ENCODE results near the gene DOCK9. TPM values are rescaled to one million over a fixed set of nuclear protein-coding genes. Genes with fewer than 3 reads are reported as not detected.

DOCK9 gene
- total RNA-seq, 4 donors from 2014 or later, result 127 to 191 (median 154) TPM

- WGBS, result 91% methylated on average over 8 of the region's 8 CpGs
Measured at GRCh38 chr13:98986226-98986846, 8.5 kb upstream of the DOCK9 start.

GRCh38 chr13:98985591-98985990 is 7.7 kb upstream of the DOCK9 start:
- Histone ChIP-seq H3K9me3 (no peaks in the 10 kb centered on the region), H3K36me3 (no peaks in the 10 kb centered on the region), H3K4me1 (peaks cover 6 to 83% (median 65%) of the 10 kb centered on the region in 4 donors), H3K27me3 (no peaks in the 10 kb centered on the region), H3K27ac (replicated peaks in 1 of 4) (peak overlapping the region in 3 of 4 donors; percentile 3 to 12 (median 6)), H3K4me3 (no peak overlapping the region)
- no peak for DNase-seq (ENCODE audit: extremely low spot score)
- TF ChIP-seq POLR2AphosphoS5 (IDR thresholded peaks at IDR 0.05), result no peak
- WGBS, result 80% methylated on average over 6 of the region's 6 CpGs
- intact Hi-C loops (cut with DNase I), result no loop called here

More at GRCh38 chr13:98986226-98986846, 8.5 kb upstream of the DOCK9 start:
- Histone ChIP-seq H3K4me3 (no peak overlapping the region), H3K4me1 (peaks cover 6 to 81% (median 61%) of the 10 kb centered on the region in 4 donors), H3K36me3 (no peaks in the 10 kb centered on the region), H3K27me3 (no peaks in the 10 kb centered on the region), H3K27ac (replicated peaks in 1 of 4) (peak overlapping the region in 1 of 4 donors; percentile 3), H3K9me3 (no peaks in the 10 kb centered on the region)
- intact Hi-C loops (cut with DNase I), result no loop called here
- TF ChIP-seq EP300 (IDR thresholded peaks at IDR 0.05) (no peak), CTCF (IDR thresholded peaks at IDR 0.05) (no peak), POLR2A (IDR thresholded peaks at IDR 0.05; ENCODE audit: low read depth) (no peak), POLR2AphosphoS5 (IDR thresholded peaks at IDR 0.05) (no peak)
- no peak for DNase-seq (ENCODE audit: extremely low spot score)

DNA sequence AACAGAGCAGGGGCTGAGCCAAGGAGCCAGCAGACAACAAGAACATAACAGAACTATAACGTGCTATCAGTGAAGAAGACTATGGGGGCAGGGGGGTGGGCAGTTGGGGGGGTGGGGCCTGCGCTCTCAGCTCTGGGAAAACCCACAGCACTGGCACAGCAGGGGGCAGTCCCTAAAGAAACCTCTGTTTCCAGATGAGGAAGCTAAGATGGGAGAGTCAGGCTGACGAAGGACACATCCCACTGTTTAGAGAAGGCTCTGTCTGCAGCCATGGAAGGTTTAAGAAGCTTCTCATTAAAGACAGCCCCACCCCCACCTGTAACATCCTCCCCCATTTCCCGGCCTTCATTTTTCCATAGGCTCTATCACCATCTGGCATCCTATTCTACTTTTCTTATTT is 7.1 kb upstream of the DOCK9 start:
- no peak for DNase-seq (ENCODE audit: extremely low spot score)
- Histone ChIP-seq H3K27ac (replicated peaks in 1 of 4) (peak overlapping the region in 1 of 4 donors; percentile 6), H3K4me3 (no peak overlapping the region), H3K4me1 (peaks cover 6 to 87% (median 70%) of the 10 kb centered on the region in 4 donors), H3K36me3 (no peaks in the 10 kb centered on the region), H3K27me3 (no peaks in the 10 kb centered on the region), H3K9me3 (no peaks in the 10 kb centered on the region)
- WGBS, result 62% methylated on average over 4 of the region's 4 CpGs
- TF ChIP-seq POLR2AphosphoS5 (IDR thresholded peaks at IDR 0.05), result no peak
- no peak for TF ChIP-seq EP300 (IDR thresholded peaks at IDR 0.05)
- no peak for TF ChIP-seq CTCF (IDR thresholded peaks at IDR 0.05)
- no peak for TF ChIP-seq POLR2A (IDR thresholded peaks at IDR 0.05; ENCODE audit: low read depth)
- intact Hi-C loops (cut with DNase I), result no loop called here

DNA sequence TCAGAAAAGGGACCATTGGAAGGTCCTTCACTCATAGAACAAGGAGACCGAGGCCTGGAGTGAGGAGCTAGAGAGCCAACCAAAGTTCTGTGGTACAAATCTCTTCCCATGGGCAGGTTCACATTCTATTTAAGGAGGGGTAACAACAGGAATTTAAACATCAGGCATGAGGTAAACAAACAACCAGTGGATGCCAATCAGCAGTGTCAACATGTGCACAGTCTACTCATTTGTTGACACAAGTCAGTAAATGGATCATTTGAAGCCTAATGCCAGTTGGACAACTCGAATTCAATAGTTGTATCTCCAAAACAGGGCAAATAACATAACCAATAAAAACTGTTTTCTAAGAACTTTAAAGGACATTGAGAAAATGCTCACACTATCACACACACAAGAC is 6.3 kb upstream of the DOCK9 start:
- Histone ChIP-seq H3K4me3 (no peak overlapping the region), H3K27ac (replicated peaks in 1 of 4) (no peak overlapping the region), H3K9me3 (no peaks in the 10 kb centered on the region), H3K4me1 (peaks cover 6 to 95% (median 77%) of the 10 kb centered on the region in 4 donors), H3K36me3 (no peaks in the 10 kb centered on the region), H3K27me3 (no peaks in the 10 kb centered on the region)
- TF ChIP-seq CTCF (IDR thresholded peaks at IDR 0.05) (no peak), POLR2AphosphoS5 (IDR thresholded peaks at IDR 0.05) (no peak), POLR2A (IDR thresholded peaks at IDR 0.05; ENCODE audit: low read depth) (no peak), EP300 (IDR thresholded peaks at IDR 0.05) (no peak)
- intact Hi-C loops (cut with DNase I), result no loop called here
- no peak for DNase-seq (ENCODE audit: extremely low spot score)
- WGBS, result 97% methylated on average over 2 of the region's 2 CpGs

DNA sequence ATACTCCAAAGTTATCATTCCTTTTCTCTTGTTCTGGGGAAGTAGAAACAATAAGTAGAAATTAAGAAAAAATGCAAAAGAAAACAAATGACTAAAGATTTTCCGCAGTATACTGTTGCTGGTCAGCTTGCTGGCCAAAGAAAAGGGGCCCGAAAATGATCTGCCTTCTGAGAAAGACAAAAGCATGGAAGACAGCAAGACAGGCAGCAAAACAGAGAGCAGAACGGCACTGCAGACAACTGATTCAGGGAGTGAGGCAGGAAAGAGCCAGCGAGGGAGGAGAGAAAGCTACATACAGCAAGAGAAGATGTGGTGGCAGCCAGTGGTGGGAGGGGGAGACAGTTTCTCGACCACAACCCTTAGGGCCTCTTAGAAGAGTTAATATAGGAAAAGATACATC is 5.3 kb upstream of the DOCK9 start:
- peaks cover 7 to 95% (median 77%) of the 10 kb centered on the region in 4 donors for H3K4me1 ChIP-seq
- H3K27ac ChIP-seq (replicated peaks in 1 of 4), result no peak overlapping the region
- no peaks in the 10 kb centered on the region for H3K9me3 ChIP-seq
- no peaks in the 10 kb centered on the region for H3K27me3 ChIP-seq
- WGBS, result 79% methylated on average over 5 of the region's 5 CpGs
- H3K4me3 ChIP-seq, result no peak overlapping the region
- no peaks in the 10 kb centered on the region for H3K36me3 ChIP-seq
- TF ChIP-seq POLR2A (IDR thresholded peaks at IDR 0.05; ENCODE audit: low read depth), result no peak
- no peak for TF ChIP-seq POLR2AphosphoS5 (IDR thresholded peaks at IDR 0.05)
- TF ChIP-seq CTCF (IDR thresholded peaks at IDR 0.05), result no peak
- no peak for TF ChIP-seq EP300 (IDR thresholded peaks at IDR 0.05)
- intact Hi-C loops (cut with DNase I), result no loop called here
- no peak for DNase-seq (ENCODE audit: extremely low spot score)

All from esophagus muscularis mucosa (tissue), 4 donors.